AG09309 (cell line): ENCODE measurements around the gene KDM2B.

Experiments
- DNase-seq: peaks from one replicate; pipeline ENCODE4 v3.0.0-alpha.2; 2010; ENCODE audit warnings: low read depth
- H3K4me3 ChIP-seq: 2 replicates; pipeline ENCODE4 v1.5.1; 2011; ENCODE audit warnings: mild to moderate bottlenecking, low read depth, low read length, moderate library complexity; ENCODE audit not compliant: control insufficient read depth
- CTCF ChIP-seq: IDR thresholded peaks from 2 replicates; pipeline ENCODE4 v1.5.1; 2011; ENCODE audit warnings: mild to moderate bottlenecking, low read depth, low read length, inconsistent platforms; ENCODE audit not compliant: insufficient read depth, control insufficient read depth; ENCODE audit errors: missing control alignments

The KDM2B gene

GRCh38 chr12:121446750-121447149, 134.1 kb downstream of the KDM2B start:
- DNase-seq, result no peak
- TF ChIP-seq CTCF, result no peak
- no peak overlapping the region for H3K4me3 ChIP-seq

GRCh38 chr12:121444842-121445202, 136.0 kb downstream of the KDM2B start:
- no peak for TF ChIP-seq CTCF
- no peak for DNase-seq
- no peak overlapping the region for H3K4me3 ChIP-seq

- no peak for DNase-seq
- no peak for TF ChIP-seq CTCF
- H3K4me3 ChIP-seq, result no peak overlapping the region
Observed at GRCh38 chr12:121443911-121444841, 136.6 kb downstream of the KDM2B start.

GRCh38 chr12:121443193-121443870, 137.5 kb downstream of the KDM2B start:
- no peak overlapping the region for H3K4me3 ChIP-seq
- DNase-seq, result no peak
- TF ChIP-seq CTCF, result peak; percentile 97

GRCh38 chr12:121442028-121442948, 138.5 kb downstream of the KDM2B start:
- no peak overlapping the region for H3K4me3 ChIP-seq
- DNase-seq, result no peak
- TF ChIP-seq CTCF, result no peak

GRCh38 chr12:121441555-121441954, 139.3 kb downstream of the KDM2B start:
- H3K4me3 ChIP-seq, result no peak overlapping the region
- no peak for DNase-seq
- peak; percentile 11 for TF ChIP-seq CTCF
